ENCODE data around the gene TMEM11. TPM values are rescaled to one million over a fixed set of nuclear protein-coding genes. Genes with fewer than 3 reads are reported as not detected.

Gene TMEM11
- total RNA-seq, 1 experiment from 2014 or later, result 29.9 TPM

DNA sequence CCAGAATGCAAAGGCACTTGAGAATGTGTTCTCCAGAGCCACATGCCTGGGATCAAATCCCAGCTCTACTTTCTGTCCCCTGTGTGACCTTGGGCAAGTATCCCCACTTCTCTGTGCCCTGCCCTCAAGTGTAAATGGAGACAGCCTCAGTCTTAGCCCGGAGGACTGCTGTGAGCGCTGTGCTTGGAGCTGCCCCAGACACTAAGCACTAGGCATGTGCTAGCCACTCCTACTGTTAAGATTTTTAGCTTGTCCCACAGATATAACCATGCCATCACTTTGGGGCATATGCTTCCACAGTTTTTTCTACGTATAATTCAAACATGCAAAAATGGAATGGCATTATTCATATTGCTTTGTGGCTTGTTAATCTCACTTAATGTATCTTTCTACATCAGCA, 29.4 kb downstream of the TMEM11 start:
- no peak for DNase-seq (ENCODE audit: low read depth)

GRCh38 chr17:21183468-21183867, 30.5 kb downstream of the TMEM11 start:
- no peak for DNase-seq (ENCODE audit: low read depth)

GRCh38 chr17:21177854-21178600, 35.9 kb downstream of the TMEM11 start:
- no peak for DNase-seq (ENCODE audit: low read depth)

DNA sequence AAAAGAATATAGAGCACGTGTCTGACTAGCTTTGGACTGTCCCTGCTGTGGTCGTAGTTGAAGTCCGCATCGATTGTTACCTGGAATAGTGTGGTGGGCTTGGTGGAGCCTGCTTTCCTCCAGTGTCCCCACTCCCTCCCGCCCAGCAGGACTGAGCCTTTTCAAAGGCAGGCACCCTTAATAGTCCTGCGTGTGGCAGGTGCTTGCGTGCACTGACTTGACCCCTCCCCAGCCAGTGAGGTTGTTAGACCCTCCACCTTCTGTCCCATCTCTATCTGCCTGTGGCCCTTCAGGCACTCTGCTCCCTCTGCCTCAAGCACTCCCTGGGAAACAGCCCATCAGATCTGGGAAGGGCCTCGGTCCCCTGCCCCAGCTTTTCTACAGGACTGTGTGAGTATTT, 36.6 kb downstream of the TMEM11 start:
- DNase-seq (ENCODE audit: low read depth), result no peak

GRCh38 chr17:21176773-21177395, 37.1 kb downstream of the TMEM11 start:
- DNase-seq (ENCODE audit: low read depth), result no peak

- no peak for DNase-seq (ENCODE audit: low read depth)
Observed at GRCh38 chr17:21174713-21175112, 39.2 kb downstream of the TMEM11 start.

DNA sequence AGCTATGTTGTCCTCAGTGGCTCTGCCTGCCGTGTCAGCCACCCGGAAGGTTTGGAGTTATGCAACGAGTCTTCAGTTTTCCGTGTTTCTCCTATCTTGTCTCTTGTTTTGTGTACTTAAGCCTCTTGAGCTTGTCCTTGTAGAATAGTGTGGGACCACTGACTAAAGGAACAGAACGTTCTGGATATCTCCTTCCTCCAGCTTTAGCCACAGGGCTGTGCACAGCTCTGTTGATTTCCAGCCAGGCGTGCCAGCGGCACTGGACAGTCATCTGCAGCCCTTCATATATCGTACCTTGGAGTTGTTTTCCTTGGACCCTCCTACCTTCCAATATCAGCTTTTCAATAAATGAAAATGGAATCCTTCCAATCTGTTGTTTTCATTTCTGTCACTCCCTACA, 39.8 kb downstream of the TMEM11 start:
- DNase-seq (ENCODE audit: low read depth), result no peak

- no peak for DNase-seq (ENCODE audit: low read depth)
Observed at GRCh38 chr17:21173543-21173942, 40.4 kb downstream of the TMEM11 start.

DNA sequence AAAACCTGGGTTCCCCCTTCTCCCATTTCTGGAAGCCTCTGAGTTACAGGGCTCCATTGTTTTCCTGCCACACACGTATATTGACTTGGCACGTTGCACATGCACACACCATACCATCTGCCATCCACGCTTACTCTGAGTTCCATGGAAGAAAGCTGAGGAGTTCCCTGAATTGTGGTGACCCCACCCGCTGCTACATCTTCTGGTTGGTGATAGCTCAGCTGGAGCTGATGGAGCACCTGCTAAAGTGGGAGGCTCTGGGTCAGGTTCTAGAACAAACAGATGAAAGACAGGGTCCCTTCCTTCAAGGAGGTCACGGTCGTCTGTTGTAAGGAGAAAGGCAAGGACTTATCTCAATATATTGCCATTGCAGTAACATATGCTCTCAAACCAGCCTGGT, 41.1 kb downstream of the TMEM11 start:
- no peak for DNase-seq (ENCODE audit: low read depth)

DNA sequence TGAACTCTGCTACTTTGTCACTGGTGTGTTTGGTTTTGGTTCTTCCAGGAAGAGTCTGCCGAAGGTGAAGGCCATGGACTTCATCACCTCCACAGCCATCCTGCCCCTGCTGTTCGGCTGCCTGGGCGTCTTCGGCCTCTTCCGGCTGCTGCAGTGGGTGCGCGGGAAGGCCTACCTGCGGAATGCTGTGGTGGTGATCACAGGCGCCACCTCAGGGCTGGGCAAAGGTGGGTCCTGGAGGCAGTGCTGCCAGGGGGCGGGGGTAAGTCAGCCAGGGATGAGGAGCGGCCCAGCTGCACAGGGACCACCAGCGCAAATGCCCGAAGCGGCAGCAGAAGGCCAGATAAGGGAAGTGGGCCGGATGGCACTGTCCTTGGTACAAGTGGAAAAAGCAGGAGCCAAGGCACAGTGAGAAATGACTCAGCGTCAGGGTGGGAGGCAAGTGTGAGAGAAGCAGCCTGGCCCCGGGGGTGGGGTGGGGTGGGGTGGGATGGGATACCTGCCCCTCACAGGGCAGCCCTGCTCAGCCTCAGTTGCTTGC, 41.9 kb downstream of the TMEM11 start:
- DNase-seq (ENCODE audit: low read depth), result no peak

- DNase-seq (ENCODE audit: low read depth), result no peak
Observed at GRCh38 chr17:21171309-21171922, 42.5 kb downstream of the TMEM11 start.

- no peak for DNase-seq (ENCODE audit: low read depth)
Observed at GRCh38 chr17:21170809-21171208, 43.2 kb downstream of the TMEM11 start.

DNA sequence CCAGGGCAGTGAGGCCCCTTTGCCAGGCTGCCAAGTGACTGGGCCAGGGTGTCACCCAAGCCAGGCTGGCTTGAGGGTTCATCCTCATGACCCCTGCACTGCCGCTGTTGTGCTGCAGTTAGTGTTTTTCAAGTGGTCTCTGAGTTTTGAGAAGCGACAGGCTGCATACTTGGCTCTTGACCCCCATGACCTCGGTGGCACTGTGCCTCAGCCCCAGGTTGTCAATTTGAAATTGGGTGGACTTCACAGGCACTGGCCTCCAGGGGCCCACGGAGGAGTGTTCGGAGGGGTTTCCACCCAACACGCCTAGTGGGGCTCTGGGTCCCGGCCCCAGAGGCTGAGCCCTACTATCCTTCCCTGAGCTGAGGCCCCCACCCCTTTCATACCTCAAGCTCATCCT, 44.5 kb downstream of the TMEM11 start:
- no peak for DNase-seq (ENCODE audit: low read depth)

GRCh38 chr17:21168555-21168865, 45.5 kb downstream of the TMEM11 start:
- no peak for DNase-seq (ENCODE audit: low read depth)

GRCh38 chr17:21167303-21167702, 46.7 kb downstream of the TMEM11 start:
- DNase-seq (ENCODE audit: low read depth), result no peak

DNA sequence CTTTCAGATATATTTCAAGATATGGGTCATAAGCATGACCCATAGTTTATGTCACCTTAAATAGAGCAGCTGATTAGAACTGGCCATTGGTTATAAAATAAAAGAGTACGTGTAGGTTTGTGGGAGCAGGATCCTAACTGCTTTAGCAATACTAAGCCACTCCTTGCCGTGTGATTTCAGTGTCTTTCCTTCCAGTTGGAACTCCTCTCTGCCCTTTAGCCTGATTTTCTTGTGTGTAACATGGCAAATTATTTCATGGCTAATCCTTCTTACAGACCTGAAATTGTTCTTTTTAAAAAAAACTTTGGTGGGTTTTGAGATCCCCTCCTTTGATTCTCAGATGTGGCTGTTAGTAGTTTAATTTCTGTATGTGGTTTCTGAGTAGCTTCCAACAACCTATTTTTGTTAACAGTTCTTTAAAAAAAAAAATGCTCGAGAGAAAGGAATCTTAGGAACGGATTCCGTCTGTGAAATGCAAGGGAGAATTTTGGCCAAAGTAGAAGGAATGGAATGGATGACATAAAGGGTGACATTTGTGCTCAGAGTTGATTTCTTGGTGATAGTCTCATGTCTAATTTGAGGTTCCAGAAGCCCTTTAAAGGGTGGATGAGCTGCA, 47.3 kb downstream of the TMEM11 start:
- no peak for DNase-seq (ENCODE audit: low read depth)

DNA sequence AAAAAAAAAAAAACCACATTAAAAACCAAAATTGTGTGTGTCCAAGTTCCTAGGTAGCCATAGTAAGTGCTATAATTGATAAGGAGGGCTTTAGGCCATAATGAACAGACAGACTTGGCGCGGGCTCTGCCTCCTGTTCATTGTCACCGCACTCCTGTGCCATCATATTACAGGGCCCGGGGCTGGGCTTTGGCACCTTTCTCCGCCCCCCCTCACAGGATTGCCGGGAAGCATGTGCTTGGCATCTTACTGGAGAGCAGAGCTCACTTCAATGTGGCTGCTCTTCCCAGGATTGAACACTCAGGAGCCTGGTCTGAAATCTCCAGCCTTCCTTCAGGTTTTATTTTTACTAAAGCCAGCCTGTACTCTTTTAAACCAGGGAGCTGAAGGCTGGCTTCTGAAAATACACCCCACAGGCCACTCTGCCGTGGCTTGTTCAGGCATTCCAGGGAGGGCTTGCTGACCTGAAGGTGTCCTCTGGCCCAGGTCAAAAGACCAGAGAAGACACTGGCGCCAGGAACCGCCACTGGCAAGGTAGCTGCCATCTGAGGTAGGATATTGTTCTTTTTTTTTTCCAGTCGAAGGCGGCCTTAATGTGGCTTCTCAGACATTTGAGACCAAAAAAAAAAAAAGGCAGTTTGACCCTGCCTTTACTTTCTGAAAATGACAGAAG, 47.9 kb downstream of the TMEM11 start:
- no peak for DNase-seq (ENCODE audit: low read depth)

DNA sequence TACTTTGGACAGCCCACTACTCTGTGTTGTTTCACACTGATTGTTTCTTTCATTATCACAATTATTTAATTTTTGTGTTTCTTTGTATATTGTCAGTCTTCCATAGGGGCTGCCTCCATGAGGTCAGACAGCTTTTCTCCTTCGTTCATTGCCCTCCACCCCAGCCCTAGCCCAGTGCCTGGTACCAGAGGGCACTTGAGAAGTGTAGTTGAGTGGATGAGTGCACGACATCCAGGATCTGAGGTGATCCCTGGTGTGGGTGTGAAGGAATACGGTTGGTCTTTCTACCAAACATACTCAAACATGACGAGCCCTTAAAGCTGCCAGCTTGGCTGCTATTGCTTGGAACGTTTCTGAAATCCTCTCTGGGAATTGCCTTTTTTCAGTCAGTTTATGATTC, 49.3 kb downstream of the TMEM11 start:
- no peak for DNase-seq (ENCODE audit: low read depth)

DNA sequence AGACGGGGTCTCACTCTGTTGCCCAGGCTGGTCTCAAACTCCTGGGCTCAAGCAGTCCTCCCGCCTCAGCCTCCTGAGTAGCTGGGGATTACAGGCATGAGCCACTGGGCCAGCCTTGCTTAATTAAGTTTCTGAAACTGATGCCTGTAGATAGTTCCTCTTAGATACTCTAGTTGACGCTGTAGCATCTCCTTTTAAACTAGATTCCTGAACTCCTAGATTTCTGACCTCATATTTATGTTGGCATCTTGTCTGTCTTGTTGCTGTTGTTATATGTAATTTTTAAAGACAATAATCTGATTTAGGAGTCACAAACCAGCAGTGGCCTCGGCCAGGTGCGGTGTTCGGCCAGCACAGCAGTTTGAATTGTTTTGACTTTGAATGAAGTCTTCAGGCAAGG, 49.7 kb downstream of the TMEM11 start:
- DNase-seq (ENCODE audit: low read depth), result no peak

GRCh38 chr17:21163101-21163500, 50.9 kb downstream of the TMEM11 start:
- DNase-seq (ENCODE audit: low read depth), result no peak

DNA sequence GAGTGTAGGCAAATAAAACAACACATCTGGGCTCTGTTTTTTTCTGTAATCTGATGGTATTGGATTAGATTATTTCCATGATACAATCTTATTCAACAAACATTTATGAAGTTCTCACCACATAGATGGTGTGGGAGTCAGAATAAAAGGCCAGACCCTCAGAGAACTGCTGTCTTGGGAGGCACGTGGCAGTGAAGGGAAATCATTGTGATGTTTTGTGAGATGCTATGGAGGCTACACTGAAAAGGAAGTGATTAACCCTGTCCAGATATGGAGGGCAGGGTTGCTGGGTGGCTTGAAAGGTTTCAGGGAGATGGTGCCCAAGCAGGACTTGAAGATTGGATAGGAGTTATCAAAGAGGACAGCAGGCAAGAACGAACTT, 51.6 kb downstream of the TMEM11 start:
- no peak for DNase-seq (ENCODE audit: low read depth)
